ENCODE results near the gene PWWP2B.
A peak's percentile ranks its signal among the peaks of the same experiment; 100 is the strongest.

The PWWP2B gene

GRCh38 chr10:132363376-132363775, 33.6 kb upstream of the PWWP2B start:
- no peak for DNase-seq (ENCODE audit: low read depth in 4 of 4, low spot score in 1 of 4)

GRCh38 chr10:132363921-132364593, 32.9 kb upstream of the PWWP2B start:
- DNase-seq (ENCODE audit: low read depth in 4 of 4, low spot score in 1 of 4), result peak in 1 of 4 experiments; percentile 42

GRCh38 chr10:132364594-132364970, 32.4 kb upstream of the PWWP2B start:
- peak; percentile 26 to 76 (median 42) for DNase-seq (ENCODE audit: low read depth in 4 of 4, low spot score in 1 of 4)

- DNase-seq (ENCODE audit: low read depth in 4 of 4, low spot score in 1 of 4), result no peak
Measured at GRCh38 chr10:132365102-132365501, 31.9 kb upstream of the PWWP2B start.

- DNase-seq (ENCODE audit: low read depth in 4 of 4, low spot score in 1 of 4), result no peak
Measured at GRCh38 chr10:132366006-132366405, 31.0 kb upstream of the PWWP2B start.

GRCh38 chr10:132366499-132366898, 30.5 kb upstream of the PWWP2B start:
- DNase-seq (ENCODE audit: low read depth in 4 of 4, low spot score in 1 of 4), result no peak

GRCh38 chr10:132368391-132368790, 28.6 kb upstream of the PWWP2B start:
- no peak for DNase-seq (ENCODE audit: low read depth in 4 of 4, low spot score in 1 of 4)

- no peak for DNase-seq (ENCODE audit: low read depth in 4 of 4, low spot score in 1 of 4)
Measured at GRCh38 chr10:132368881-132369635, 27.9 kb upstream of the PWWP2B start.

- no peak for DNase-seq (ENCODE audit: low read depth in 4 of 4, low spot score in 1 of 4)
Measured at GRCh38 chr10:132369636-132370185, 27.3 kb upstream of the PWWP2B start.

- no peak for DNase-seq (ENCODE audit: low read depth in 4 of 4, low spot score in 1 of 4)
Measured at GRCh38 chr10:132370426-132371340, 26.3 kb upstream of the PWWP2B start.

- DNase-seq (ENCODE audit: low read depth in 4 of 4, low spot score in 1 of 4), result no peak
Measured at GRCh38 chr10:132371641-132372081, 25.3 kb upstream of the PWWP2B start.

GRCh38 chr10:132372516-132373095, 24.4 kb upstream of the PWWP2B start:
- no peak for DNase-seq (ENCODE audit: low read depth in 4 of 4, low spot score in 1 of 4)

- no peak for DNase-seq (ENCODE audit: low read depth in 4 of 4, low spot score in 1 of 4)
Measured at GRCh38 chr10:132373241-132373955, 23.6 kb upstream of the PWWP2B start.

- no peak for DNase-seq (ENCODE audit: low read depth in 4 of 4, low spot score in 1 of 4)
Measured at GRCh38 chr10:132374176-132374575, 22.8 kb upstream of the PWWP2B start.

- DNase-seq (ENCODE audit: low read depth in 4 of 4, low spot score in 1 of 4), result no peak
Measured at GRCh38 chr10:132374612-132375011, 22.4 kb upstream of the PWWP2B start.

- no peak for DNase-seq (ENCODE audit: low read depth in 4 of 4, low spot score in 1 of 4)
Measured at GRCh38 chr10:132375116-132375794, 21.7 kb upstream of the PWWP2B start.

GRCh38 chr10:132375795-132376297, 21.2 kb upstream of the PWWP2B start:
- DNase-seq (ENCODE audit: low read depth in 4 of 4, low spot score in 1 of 4), result no peak

- no peak for DNase-seq (ENCODE audit: low read depth in 4 of 4, low spot score in 1 of 4)
Measured at GRCh38 chr10:132376394-132376851, 20.6 kb upstream of the PWWP2B start.

GRCh38 chr10:132377326-132377725, 19.7 kb upstream of the PWWP2B start:
- no peak for DNase-seq (ENCODE audit: low read depth in 4 of 4, low spot score in 1 of 4)
